ENCODE data around the gene TPH2. TPM values are rescaled to one million over a fixed set of nuclear protein-coding genes. Genes with fewer than 3 reads are reported as not detected.

Gene TPH2
- total and polyA plus RNA-seq, 9 of the 15 experiments (the other 6 are each of a cell fraction or from before 2014, with no cell fraction given), result 0.06 to 0.28 (median 0.14) TPM; not detected in 4

GRCh38 chr12:72063073-72063472 is 124.4 kb downstream of the TPH2 start:
- no peak for FAIRE-seq
- TF ChIP-seq SP1 (CRISPR knock-in tag; IDR thresholded peaks at IDR 0.05) (no peak), HMG20B (CRISPR knock-in tag; IDR thresholded peaks at IDR 0.05) (no peak), TCF15 (CRISPR knock-in tag; IDR thresholded peaks at IDR 0.05) (no peak), GMEB1 (CRISPR knock-in tag; IDR thresholded peaks at IDR 0.05) (no peak), SNRNP70 (optimal IDR thresholded peaks at IDR 0.05; ENCODE audit: low read depth, low read length) (no peak), NEUROD1 (IDR thresholded peaks at IDR 0.05; ENCODE audit: borderline replicate concordance, low read depth, low read length, partially characterized antibody) (no peak)
- Histone ChIP-seq H3K4me2 (ENCODE audit: insufficient read depth, low read length) (no peak overlapping the region), H3K9ac (ENCODE audit: insufficient read depth in 1 of 2, low read depth in 2 of 2, low read length in 2 of 2) (no peak overlapping the region), H3K27me3 (ENCODE audit: control insufficient read depth in 2 of 2, insufficient read depth in 2 of 2, low read length in 2 of 2) (no peaks in the 10 kb centered on the region; a peak in 1 of 5 replicates), H2AFZ (ENCODE audit: low read depth, low read length) (no peak overlapping the region), H3K4me3 (no peak overlapping the region), H4K20me1 (replicated peaks; ENCODE audit: control insufficient read depth, insufficient read depth, low read length) (no peaks in the 10 kb centered on the region), H3K9me3 (replicated peaks; ENCODE audit: control insufficient read depth, insufficient read depth, low read depth, low read length) (no peaks in the 10 kb centered on the region), H3K27ac (ENCODE audit: extremely low read depth, low read depth, low read length) (no peak overlapping the region), H3K36me3 (ENCODE audit: control insufficient read depth, insufficient read depth, low read length) (no peaks in the 10 kb centered on the region), H3K4me1 (replicated peaks in 1 of 2; ENCODE audit: control insufficient read depth in 2 of 2, insufficient read depth in 2 of 2, low read length in 2 of 2) (no peaks in the 10 kb centered on the region), H3K9me1 (ENCODE audit: control insufficient read depth, insufficient read depth, low read length) (no peaks in the 10 kb centered on the region), H3K79me2 (ENCODE audit: control insufficient read depth, insufficient read depth, low read length) (no peaks in the 10 kb centered on the region)
- in situ Hi-C loops (cut with MboI) (no loop called here), intact Hi-C loops (cut with micrococcal nuclease) (no loop called here)
- POLR2A ChIA-PET, result no interaction called here
- CTCF ChIA-PET (ENCODE audit: low intra/inter-chr PET ratio), result no interaction called here
- ATAC-seq, result no peak
- DNase-seq (ENCODE audit: extremely low read depth in 1 of 4, low spot score in 3 of 4), result no peak
- WGBS (ENCODE audit: insufficient coverage, low coverage, missing lambda C conversion rate), result 0% methylated on average over 2 of the region's 2 CpGs
- no TSS peak for BruUV-seq (replicated peaks)

Data from K562 (cell line).